ENCODE measurements around the gene CCDC190.

CCDC190 gene

DNA sequence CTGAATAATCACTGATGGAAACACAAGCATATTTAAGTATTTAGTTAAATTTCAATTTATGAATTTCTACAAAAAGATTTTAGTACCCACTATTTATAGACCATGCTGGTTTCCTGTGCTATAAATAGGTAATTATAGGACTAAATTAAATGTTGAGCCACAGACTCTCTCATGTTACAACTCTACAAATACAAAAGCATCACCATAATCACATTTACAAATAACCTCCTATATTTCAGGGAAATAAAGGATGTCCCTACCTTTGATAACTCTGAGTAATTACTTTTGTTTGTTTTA is 32.6 kb upstream of the CCDC190 start:
- no peak for TF ChIP-seq CTCF (IDR thresholded peaks at IDR 0.05; ENCODE audit: low read depth, low read length, missing control alignments)
- H3K4me3 ChIP-seq (replicated peaks; ENCODE audit: low read depth, low read length): no peak overlapping the region
- no peak for DNase-seq (ENCODE audit: extremely low read depth, low read depth)

DNA sequence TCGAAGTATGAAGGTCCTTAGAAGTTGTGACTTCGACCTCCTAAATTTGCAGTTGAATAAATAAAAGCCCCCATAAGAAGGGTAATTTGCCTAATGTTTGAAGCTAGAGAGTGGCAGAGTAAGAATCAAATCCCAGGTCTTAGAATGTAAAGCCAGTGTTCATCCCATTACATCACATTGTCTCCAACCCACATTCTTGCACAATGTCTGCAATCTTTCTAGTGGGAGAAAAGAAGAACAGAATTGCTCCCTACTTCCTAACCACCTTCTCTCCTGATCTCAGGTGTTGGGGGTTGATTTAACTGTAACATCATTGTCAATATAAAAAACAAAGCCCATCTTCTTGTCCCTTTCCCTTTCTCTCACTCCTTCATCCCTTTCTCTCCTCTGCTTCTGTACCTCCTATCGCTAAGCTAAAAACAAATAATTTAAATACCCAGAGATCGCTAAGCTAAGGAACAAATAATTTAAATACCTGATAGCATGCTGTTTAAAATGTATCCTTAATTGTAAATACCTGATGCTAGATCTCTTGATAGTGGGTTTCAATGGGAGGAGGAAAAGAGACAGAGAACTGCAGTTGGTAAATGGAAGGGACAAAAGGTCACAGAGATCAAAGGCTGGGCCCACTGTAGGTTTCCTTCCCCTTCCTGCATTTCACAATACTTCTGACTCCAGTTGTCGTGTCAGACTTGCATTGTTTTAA is 32.1 kb upstream of the CCDC190 start:
- DNase-seq (ENCODE audit: extremely low read depth, low read depth): no peak
- H3K4me3 ChIP-seq (replicated peaks; ENCODE audit: low read depth, low read length): no peak overlapping the region
- TF ChIP-seq CTCF (IDR thresholded peaks at IDR 0.05; ENCODE audit: low read depth, low read length, missing control alignments): no peak

DNA sequence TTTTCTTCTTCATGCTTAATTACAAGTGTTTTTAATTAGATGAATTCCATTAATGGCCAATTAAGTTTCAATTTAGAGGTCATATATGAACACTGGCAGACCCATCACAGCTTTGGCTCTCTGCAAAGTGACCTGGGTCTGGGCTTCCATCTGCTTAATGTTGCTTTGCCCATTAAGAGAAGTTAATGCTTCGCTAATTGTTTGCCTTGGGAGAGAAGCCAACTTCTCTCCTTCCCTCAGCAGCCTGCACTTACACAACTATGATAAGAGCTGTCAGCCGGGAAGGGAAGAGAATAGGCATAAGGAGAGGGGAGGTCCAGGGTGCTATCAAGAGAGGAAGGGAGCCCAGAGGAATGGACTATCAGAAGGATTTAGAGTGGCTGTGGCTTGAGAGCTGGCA is 29.0 kb upstream of the CCDC190 start:
- no peak overlapping the region for H3K4me3 ChIP-seq (replicated peaks; ENCODE audit: low read depth, low read length)
- TF ChIP-seq CTCF (IDR thresholded peaks at IDR 0.05; ENCODE audit: low read depth, low read length, missing control alignments): no peak
- no peak for DNase-seq (ENCODE audit: extremely low read depth, low read depth)

DNA sequence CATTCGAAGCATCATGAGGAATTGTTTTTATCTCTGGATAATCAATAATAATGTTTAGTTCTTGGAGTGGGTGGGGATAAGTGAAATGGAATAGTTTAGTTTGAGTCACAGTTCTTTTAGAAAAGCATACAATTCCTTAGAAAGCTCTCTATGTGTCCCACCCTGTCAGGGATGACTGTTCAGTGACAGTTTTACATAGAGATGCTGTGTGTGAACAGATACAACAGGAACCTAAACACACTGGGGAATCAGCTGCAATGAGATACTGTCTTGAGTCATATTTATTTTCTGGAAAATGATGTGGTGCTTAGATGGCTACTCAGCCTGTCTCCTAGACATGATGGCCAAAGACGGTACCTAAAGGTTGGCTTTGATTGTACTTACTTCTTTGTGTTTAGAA is 25.7 kb upstream of the CCDC190 start:
- no peak overlapping the region for H3K4me3 ChIP-seq (replicated peaks; ENCODE audit: low read depth, low read length)
- no peak for DNase-seq (ENCODE audit: extremely low read depth, low read depth)
- no peak for TF ChIP-seq CTCF (IDR thresholded peaks at IDR 0.05; ENCODE audit: low read depth, low read length, missing control alignments)

GRCh38 chr1:162885265-162885664 is 24.3 kb upstream of the CCDC190 start:
- no peak overlapping the region for H3K4me3 ChIP-seq (replicated peaks; ENCODE audit: low read depth, low read length)
- no peak for TF ChIP-seq CTCF (IDR thresholded peaks at IDR 0.05; ENCODE audit: low read depth, low read length, missing control alignments)
- no peak for DNase-seq (ENCODE audit: extremely low read depth, low read depth)

DNA sequence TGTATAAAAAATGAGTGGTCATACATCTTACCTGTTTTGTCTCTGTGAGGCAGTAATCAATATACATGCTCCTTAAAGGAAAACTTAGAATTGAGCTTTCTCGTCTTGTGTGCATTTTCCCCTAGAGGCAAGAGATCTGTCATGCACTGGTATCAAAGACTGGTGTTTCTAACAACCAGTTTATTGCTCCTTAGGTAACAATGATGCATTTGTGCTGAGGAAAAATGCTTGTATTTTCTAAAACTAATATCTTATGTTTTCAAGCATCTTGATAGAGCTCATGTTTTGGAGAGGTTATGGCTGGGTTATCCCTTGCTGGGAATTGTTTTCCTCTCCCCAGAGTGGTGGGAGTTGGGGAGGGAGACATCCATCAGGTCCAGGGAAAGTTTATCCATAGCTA is 23.9 kb upstream of the CCDC190 start:
- no peak for DNase-seq (ENCODE audit: extremely low read depth, low read depth)
- TF ChIP-seq CTCF (IDR thresholded peaks at IDR 0.05; ENCODE audit: low read depth, low read length, missing control alignments): no peak
- no peak overlapping the region for H3K4me3 ChIP-seq (replicated peaks; ENCODE audit: low read depth, low read length)

DNA sequence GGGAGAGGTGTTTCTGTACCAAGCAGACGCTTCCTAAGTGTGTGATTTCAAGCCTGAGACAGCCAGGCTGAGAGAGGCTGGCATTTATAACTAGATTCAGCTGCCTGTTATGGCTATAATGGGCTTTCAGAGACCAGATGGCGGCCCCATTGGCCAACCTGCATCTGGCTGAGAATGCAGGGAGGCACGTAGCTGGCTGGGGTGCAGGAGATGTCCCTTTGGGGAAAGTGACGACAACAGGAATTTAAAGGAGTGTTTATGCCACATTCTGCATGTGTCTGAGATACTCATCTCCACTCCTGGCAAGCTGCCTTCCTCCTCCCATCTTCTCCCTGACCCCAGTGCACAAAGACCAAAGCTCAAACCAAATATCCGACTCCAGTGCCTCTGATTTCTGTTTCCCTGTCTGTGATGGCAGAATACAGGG is 21.3 kb upstream of the CCDC190 start:
- H3K4me3 ChIP-seq (replicated peaks; ENCODE audit: low read depth, low read length): no peak overlapping the region
- DNase-seq (ENCODE audit: extremely low read depth, low read depth): peak; percentile 43
- no peak for TF ChIP-seq CTCF (IDR thresholded peaks at IDR 0.05; ENCODE audit: low read depth, low read length, missing control alignments)
